K562 (cell line): Measurements from ENCODE around the gene SNX25. TPM values are rescaled to one million over a fixed set of nuclear protein-coding genes. Genes with fewer than 3 reads are reported as not detected.

Experiments
- ATAC-seq: fragments of 200-7000 bp; cut with Tn5 transposase; 3 replicates; pipeline ENCODE4 v1.9.1; 2020; ENCODE audit warnings: moderate library complexity
- BruUV-seq: library from RNA; stranded (reverse); fragments of 400-500 nt; replicated peaks from 2 replicates; lab custom pipeline; 2021; lab: Mats Ljungman, UMichigan
- CTCF ChIA-PET: fragments of 300-600 bp; formaldehyde crosslinking; extraction: SDS; loops from one replicate; lab custom pipeline; 2021; ENCODE audit warnings: low intra/inter-chr PET ratio; lab: Yijun Ruan, JAX
- POLR2A ChIA-PET: fragments of 300-600, 350-650 bp; sonication (Branson Sonifier 250); formaldehyde crosslinking; extraction: SDS; loops from one replicate; lab custom pipeline; 2021; ENCODE audit warnings: antibody characterized with exemption, inconsistent platforms; lab: Yijun Ruan, JAX
- DNase-seq, 4 experiments: peaks; one replicate each; pipeline versions ENCODE4 v3.0.0 to v3.0.0-alpha.2; 2011 to 2018; ENCODE audit warnings: low spot score in 3 of 4, mixed read lengths in 3 of 4; ENCODE audit errors: extremely low read depth in 1 of 4
- FAIRE-seq: peaks from 2 replicates; lab custom pipeline; 2011; peaks lifted over from hg19 to GRCh38; lab: Jason Lieb, UNC
- H2AFZ ChIP-seq: 2 replicates; pipeline ENCODE4 v1.6.0; 2011; ENCODE audit warnings: low read depth, low read length, control low read depth, inconsistent platforms
- H3K27ac ChIP-seq: fragments of 200-600 bp; 3 replicates; pipeline ENCODE4 v1.8.0; 2011; ENCODE audit warnings: low read depth, mild to moderate bottlenecking, control low read depth, inconsistent platforms, low read length, moderate library complexity, mixed read lengths; ENCODE audit errors: extremely low read depth
- H3K27me3 ChIP-seq, 2 experiments: fragments of 300-600 bp in 1 of 2; 2 replicates in 1 of 2; 3 replicates in 1 of 2; pipeline versions ENCODE4 v1.6.0 to v1.8.0; 2011; ENCODE audit warnings: inconsistent platforms in 2 of 2, low read length in 2 of 2, mild to moderate bottlenecking in 1 of 2, mixed read lengths in 1 of 2, moderate library complexity in 1 of 2; ENCODE audit not compliant: control insufficient read depth in 2 of 2, insufficient read depth in 2 of 2
- H3K36me3 ChIP-seq: fragments of 300-600 bp; 3 replicates; pipeline ENCODE4 v1.8.0; 2011; ENCODE audit warnings: mild to moderate bottlenecking, low read length, inconsistent platforms; ENCODE audit not compliant: control insufficient read depth, insufficient read depth
- H3K4me1 ChIP-seq, 2 experiments: fragments of 200-600 bp in 1 of 2; replicated peaks in 1 of 2; 2 replicates in 1 of 2; 3 replicates in 1 of 2; pipeline versions ENCODE4 v1.5.1 to v1.8.0; 2011; ENCODE audit warnings: inconsistent platforms in 2 of 2, low read length in 2 of 2, mild to moderate bottlenecking in 1 of 2, mixed read lengths in 1 of 2, moderate library complexity in 1 of 2; ENCODE audit not compliant: control insufficient read depth in 2 of 2, insufficient read depth in 2 of 2
- H3K4me2 ChIP-seq: 2 replicates; pipeline ENCODE4 v1.6.1; 2011; ENCODE audit warnings: low read length, control low read depth, inconsistent platforms, mixed read lengths; ENCODE audit not compliant: insufficient read depth
- H3K4me3 ChIP-seq: fragments of 200-600 bp; sonication (generic), shearing (Covaris generic); 2 replicates; pipeline ENCODE4 v1.5.1; 2016; ENCODE audit warnings: control low read depth, inconsistent platforms
- H3K79me2 ChIP-seq: fragments of 200-600 bp; 3 replicates; pipeline ENCODE4 v1.8.0; 2011; ENCODE audit warnings: low read length, inconsistent platforms; ENCODE audit not compliant: control insufficient read depth, insufficient read depth
- H3K9ac ChIP-seq, 2 experiments: 2 replicates each; pipeline versions ENCODE4 v1.6.0 to v1.6.1; 2011; ENCODE audit warnings: low read depth in 2 of 2, low read length in 2 of 2, control low read depth in 1 of 2, inconsistent platforms in 1 of 2, mild to moderate bottlenecking in 1 of 2, mixed read lengths in 1 of 2; ENCODE audit not compliant: insufficient read depth in 1 of 2
- H3K9me1 ChIP-seq: one replicate; pipeline ENCODE4 v1.6.0; 2011; ENCODE audit warnings: inconsistent platforms, mild to moderate bottlenecking, low read length, moderate library complexity; ENCODE audit not compliant: control insufficient read depth, insufficient read depth
- H3K9me3 ChIP-seq: replicated peaks from 2 replicates; pipeline ENCODE4 v1.5.1; 2011; ENCODE audit warnings: low read depth, low read length, inconsistent platforms; ENCODE audit not compliant: control insufficient read depth, insufficient read depth
- H4K20me1 ChIP-seq: replicated peaks from 2 replicates; pipeline ENCODE4 v1.6.1; 2011; ENCODE audit warnings: low read length, inconsistent platforms, mixed read lengths; ENCODE audit not compliant: control insufficient read depth, insufficient read depth
- DMBX1 ChIP-seq: fragments of 250-450 bp; sonication (Bioruptor Pico); IDR thresholded peaks from 2 replicates; pipeline ENCODE4 v1.8.0; 2022; ENCODE audit warnings: inconsistent platforms, mild to moderate bottlenecking, moderate library complexity, borderline replicate concordance
- DNMT1 ChIP-seq: fragments of 450-650 bp; IDR thresholded peaks from 2 replicates; pipeline ENCODE4 v1.6.1; 2016; ENCODE audit warnings: antibody characterized with exemption, mild to moderate bottlenecking
- NCOR1 ChIP-seq: fragments of 450-650 bp; IDR thresholded peaks from 2 replicates; pipeline ENCODE4 v1.6.1; 2016; ENCODE audit warnings: mild to moderate bottlenecking, moderate library complexity
- NR2C1 ChIP-seq, 2 experiments: fragments of 450-650 bp; IDR thresholded peaks; 2 replicates each; pipeline ENCODE4 v1.6.1; 2017; ENCODE audit warnings: mild to moderate bottlenecking in 2 of 2, antibody characterized with exemption in 1 of 2, inconsistent platforms in 1 of 2, missing compliant biosample characterization in 1 of 2, missing genetic modification characterization in 1 of 2
- POU5F1 ChIP-seq: fragments of 150-350 bp; IDR thresholded peaks from 2 replicates; pipeline ENCODE4 v1.6.1; 2014; ENCODE audit warnings: borderline replicate concordance, low read length, low read depth, mild to moderate bottlenecking; ENCODE audit not compliant: partially characterized antibody
- RAD51 ChIP-seq: fragments of 450-650 bp; IDR thresholded peaks from 2 replicates; pipeline ENCODE4 v1.7.1; 2016; ENCODE audit warnings: low read depth, mild to moderate bottlenecking, borderline replicate concordance
- RBM25 ChIP-seq: fragments of 200-400 bp; formaldehyde crosslinking; IDR thresholded peaks from 2 replicates; pipeline ENCODE4 v1.6.1; 2018; ENCODE audit warnings: low read length, low read depth, moderate library complexity; ENCODE audit not compliant: severe bottlenecking
- STAG1 ChIP-seq: sonication (generic); formaldehyde crosslinking; IDR thresholded peaks from 2 replicates; pipeline ENCODE4 v1.5.0; 2020; ENCODE audit warnings: missing genetic modification reagents, borderline replicate concordance
- U2AF1 ChIP-seq: fragments of 200-400 bp; formaldehyde crosslinking; optimal IDR thresholded peaks from 2 replicates; pipeline ENCODE3; 2017; ENCODE audit warnings: mild to moderate bottlenecking, low read depth, low read length, moderate library complexity
- XRCC3 ChIP-seq: fragments of 450-650 bp; IDR thresholded peaks from 2 replicates; pipeline ENCODE4 v1.6.1; 2017; ENCODE audit warnings: mild to moderate bottlenecking, moderate library complexity
- YY1 ChIP-seq, 3 experiments: IDR thresholded peaks; 2 replicates each; pipeline ENCODE4 v1.6.1; 2011; ENCODE audit warnings: low read length in 2 of 3, mild to moderate bottlenecking in 2 of 3, moderate library complexity in 2 of 3, borderline replicate concordance in 1 of 3, control low read depth in 1 of 3, low read depth in 1 of 3; ENCODE audit not compliant: insufficient read depth in 3 of 3, insufficient replicate concordance in 2 of 3, control insufficient read depth in 1 of 3, insufficient read length in 1 of 3; ENCODE audit errors: extremely low read depth in 1 of 3
- ZFP1 ChIP-seq: fragments of 450-650 bp; formaldehyde crosslinking; IDR thresholded peaks from 2 replicates; pipeline ENCODE4 v1.4.0; 2020; ENCODE audit warnings: mild to moderate bottlenecking, mixed read lengths
- WGBS: fragments of 100-300 bp; shearing (Covaris generic); methylation state at CpG from one replicate; pipeline ENCODE4 v1.1.6; 2016; ENCODE audit warnings: low coverage, mixed read lengths; ENCODE audit not compliant: insufficient coverage; ENCODE audit errors: missing lambda C conversion rate; 5-methylcytosine and 5-hydroxymethylcytosine counted together
- in situ Hi-C: fragments of 300-500 bp; cut with MboI; formaldehyde crosslinking; loops from 4 replicates; pipeline ENCODE4 v1.15.0; 2018; ENCODE audit warnings: inconsistent platforms, mixed read lengths
- intact Hi-C: fragments of 100-400 bp; cut with micrococcal nuclease; formaldehyde crosslinking; loops from 2 replicates; pipeline ENCODE4 v1.14.2; 2022
- polyA plus RNA-seq, 8 experiments: library from polyadenylated mRNA; depleted of rRNA in 4 of 8; stranded (reverse) in 5 of 8; unstranded in 3 of 8; fragments of >200 nt; fragmentation: Nextera tagmentation in 2 of 8; fragmentation: Illumina TruSeq in 1 of 8; extraction: Ambion mirVana in 2 of 8; extraction: Trizol in 1 of 8; gene quantifications; 2 replicates each; pipeline versions ENCODE4 v1.2.1 to v1.2.3, GENCODE V29; 2011 to 2014; ENCODE audit warnings: inconsistent platforms in 1 of 8, missing spikeins in 1 of 8
- total RNA-seq, 7 experiments: library from RNA; depleted of rRNA in 6 of 7; stranded (reverse); fragments of >200 nt in 6 of 7; fragmentation: Illumina TruSeq in 2 of 7; extraction: Trizol in 2 of 7; gene quantifications; 2 replicates each; pipeline versions ENCODE4 v1.2.1 to v1.2.3, GENCODE V29; 2011 to 2021; ENCODE audit warnings: low replicate concordance in 1 of 7
- TF ChIP-seq, protein P1 (sequence below): fragments of 150-350 bp; IDR thresholded peaks from 2 replicates; pipeline ENCODE4 v1.6.1; 2014; ENCODE audit warnings: low read depth, mild to moderate bottlenecking, low read length, borderline replicate concordance
- TF ChIP-seq, protein P2 (sequence below): fragments of 250-450 bp; sonication (Bioruptor Pico); IDR thresholded peaks from 2 replicates; pipeline ENCODE4 v1.5.0; 2021

Gene SNX25
- total and polyA plus RNA-seq, 9 of the 15 experiments (the other 6 are each of a cell fraction or from before 2014, with no cell fraction given), result 2.5 to 23.4 (median 13.3) TPM

DNA sequence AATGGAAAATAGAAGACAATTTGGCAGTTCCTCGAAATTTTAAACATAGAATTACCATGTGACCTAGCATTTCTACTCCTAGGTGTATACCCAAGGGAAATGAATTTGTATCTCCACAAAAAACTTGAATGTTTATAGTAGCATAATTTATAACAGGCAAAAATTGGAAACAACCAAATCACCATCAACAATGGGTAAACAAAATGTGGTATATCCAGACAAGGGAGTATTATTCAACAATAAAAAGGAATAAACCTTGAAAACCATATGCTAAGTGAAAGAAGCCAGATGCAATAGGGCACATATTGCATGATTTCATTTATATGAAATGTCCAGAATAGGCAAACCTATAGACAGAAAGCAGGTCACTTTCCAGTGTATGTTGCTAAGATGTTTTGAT, 83.8 kb downstream of the SNX25 start (continued):
- TF ChIP-seq YY1 (IDR thresholded peaks at IDR 0.05; ENCODE audit: borderline replicate concordance in 1 of 3, control insufficient read depth in 1 of 3, extremely low read depth in 1 of 3, insufficient read depth in 3 of 3, insufficient read length in 1 of 3, insufficient replicate concordance in 2 of 3, low read depth in 1 of 3, low read length in 2 of 3), result no peak

DNA sequence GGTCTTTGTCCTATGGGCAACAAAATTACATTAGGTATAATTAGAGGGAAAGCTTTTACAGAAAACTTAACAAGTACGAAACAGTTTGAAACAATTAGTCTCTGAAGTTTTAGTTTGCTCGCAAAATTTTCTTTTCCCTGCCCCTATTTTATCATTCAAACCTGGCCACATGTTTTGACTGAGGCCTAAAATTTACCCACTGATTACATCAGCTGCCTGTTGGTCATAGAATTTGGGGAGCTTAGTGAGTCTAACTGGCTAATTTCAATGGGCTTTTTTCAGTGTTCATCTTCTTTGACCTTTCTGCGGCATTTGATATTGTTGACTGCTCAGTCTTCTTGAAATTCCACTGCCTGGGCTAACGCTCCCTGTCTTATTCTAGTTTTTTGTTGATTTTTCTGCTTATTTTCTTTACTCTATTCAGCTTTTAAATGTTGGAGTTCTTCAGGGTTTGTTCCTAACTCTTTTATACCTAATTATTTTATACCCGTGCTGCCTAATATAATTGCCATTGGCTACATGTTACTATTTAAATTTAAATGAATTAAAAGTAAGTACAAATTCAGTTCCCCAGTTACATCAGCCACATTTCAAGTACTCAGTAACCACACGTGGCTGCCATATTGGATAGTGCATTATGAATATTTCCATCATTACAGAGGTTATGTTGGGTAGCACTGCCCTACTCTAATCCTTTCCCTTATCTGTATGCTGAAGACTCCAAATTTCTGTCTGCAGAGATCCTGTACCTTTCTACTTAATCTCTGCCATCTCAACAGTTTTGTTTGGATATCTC, 87.5 kb downstream of the SNX25 start:
- H3K36me3 ChIP-seq, result peaks cover 10% of the 10 kb centered on the region; the same call in 2 of the 3 replicates
- H3K9me3 ChIP-seq, result no peaks in the 10 kb centered on the region
- ChIA-PET POLR2A (interaction anchor here (1.0 kb wide), 2 partner anchors 9 to 14 kb away, joined by 3 to 5 read pairs; no protein-coding TSS in a partner anchor), CTCF (no interaction called here)
- peak overlapping the region; percentile 71 for H2AFZ ChIP-seq
- peak overlapping the region in 1 of 2 experiments; percentile 28; a peak in 1 of 4 replicates for H3K9ac ChIP-seq
- no peak overlapping the region for H3K4me3 ChIP-seq
- H3K27me3 ChIP-seq, result no peaks in the 10 kb centered on the region
- DNase-seq, result peak in 2 of 4 experiments; percentile 31 to 39
- H3K27ac ChIP-seq, result peak overlapping the region; percentile 26
- in situ Hi-C loops, result no loop called here
- BruUV-seq, result no TSS peak
- 50% methylated on average over 6 of the region's 6 CpGs for WGBS
- H3K4me1 ChIP-seq, result peaks cover 0 to 15% of the 10 kb centered on the region in 2 experiments; a peak in 3 of 5 replicates
- H3K9me1 ChIP-seq, result no peaks in the 10 kb centered on the region
- intact Hi-C loops, result loop anchor here (2.0 kb wide), 1 partner anchor 94 kb away; the partner anchor contains the start of gene CFAP97
- no peak overlapping the region for H3K4me2 ChIP-seq
- no peaks in the 10 kb centered on the region for H3K79me2 ChIP-seq
- no peaks in the 10 kb centered on the region for H4K20me1 ChIP-seq
- FAIRE-seq, result peak; percentile 66
- ATAC-seq, result peak; percentile 76
- TF ChIP-seq DNMT1 (no peak), NCOR1 (no peak), RAD51 (no peak), POU5F1 (no peak), U2AF1 (no peak), NR2C1 (IDR thresholded peaks at IDR 0.05) (no peak), NR2C1 (tag; IDR thresholded peaks at IDR 0.05) (peak; percentile 32; the same call in 1 of the 2 replicates), XRCC3 (no peak), RBM25 (no peak), ZFP1 (no peak), DMBX1 (CRISPR knock-in tag) (no peak), STAG1 (CRISPR knock-in tag) (no peak)
- TF ChIP-seq, protein P1, sequence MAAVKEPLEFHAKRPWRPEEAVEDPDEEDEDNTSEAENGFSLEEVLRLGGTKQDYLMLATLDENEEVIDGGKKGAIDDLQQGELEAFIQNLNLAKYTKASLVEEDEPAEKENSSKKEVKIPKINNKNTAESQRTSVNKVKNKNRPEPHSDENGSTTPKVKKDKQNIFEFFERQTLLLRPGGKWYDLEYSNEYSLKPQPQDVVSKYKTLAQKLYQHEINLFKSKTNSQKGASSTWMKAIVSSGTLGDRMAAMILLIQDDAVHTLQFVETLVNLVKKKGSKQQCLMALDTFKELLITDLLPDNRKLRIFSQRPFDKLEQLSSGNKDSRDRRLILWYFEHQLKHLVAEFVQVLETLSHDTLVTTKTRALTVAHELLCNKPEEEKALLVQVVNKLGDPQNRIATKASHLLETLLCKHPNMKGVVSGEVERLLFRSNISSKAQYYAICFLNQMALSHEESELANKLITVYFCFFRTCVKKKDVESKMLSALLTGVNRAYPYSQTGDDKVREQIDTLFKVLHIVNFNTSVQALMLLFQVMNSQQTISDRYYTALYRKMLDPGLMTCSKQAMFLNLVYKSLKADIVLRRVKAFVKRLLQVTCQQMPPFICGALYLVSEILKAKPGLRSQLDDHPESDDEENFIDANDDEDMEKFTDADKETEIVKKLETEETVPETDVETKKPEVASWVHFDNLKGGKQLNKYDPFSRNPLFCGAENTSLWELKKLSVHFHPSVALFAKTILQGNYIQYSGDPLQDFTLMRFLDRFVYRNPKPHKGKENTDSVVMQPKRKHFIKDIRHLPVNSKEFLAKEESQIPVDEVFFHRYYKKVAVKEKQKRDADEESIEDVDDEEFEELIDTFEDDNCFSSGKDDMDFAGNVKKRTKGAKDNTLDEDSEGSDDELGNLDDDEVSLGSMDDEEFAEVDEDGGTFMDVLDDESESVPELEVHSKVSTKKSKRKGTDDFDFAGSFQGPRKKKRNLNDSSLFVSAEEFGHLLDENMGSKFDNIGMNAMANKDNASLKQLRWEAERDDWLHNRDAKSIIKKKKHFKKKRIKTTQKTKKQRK, result no peak
- TF ChIP-seq, protein P2, sequence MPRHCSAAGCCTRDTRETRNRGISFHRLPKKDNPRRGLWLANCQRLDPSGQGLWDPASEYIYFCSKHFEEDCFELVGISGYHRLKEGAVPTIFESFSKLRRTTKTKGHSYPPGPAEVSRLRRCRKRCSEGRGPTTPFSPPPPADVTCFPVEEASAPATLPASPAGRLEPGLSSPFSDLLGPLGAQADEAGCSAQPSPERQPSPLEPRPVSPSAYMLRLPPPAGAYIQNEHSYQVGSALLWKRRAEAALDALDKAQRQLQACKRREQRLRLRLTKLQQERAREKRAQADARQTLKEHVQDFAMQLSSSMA (CRISPR knock-in tag), result no peak
